M059J (cell line): ENCODE results near the gene ZNF467. TPM values are rescaled to one million over a fixed set of nuclear protein-coding genes. Genes with fewer than 3 reads are reported as not detected.

Source experiments
- DNase-seq: peaks from one replicate; pipeline ENCODE4 v3.0.0-alpha.2; 2012; ENCODE audit warnings: low read depth
- total RNA-seq: library from RNA; depleted of rRNA; stranded (reverse); fragments of >200 nt; shearing (Covaris generic); gene quantifications from 2 replicates; pipeline ENCODE4 v1.2.3, GENCODE V29; 2014; rRNA removed

Gene ZNF467
- total RNA-seq, 1 experiment from 2014 or later = 0.96 TPM

DNA sequence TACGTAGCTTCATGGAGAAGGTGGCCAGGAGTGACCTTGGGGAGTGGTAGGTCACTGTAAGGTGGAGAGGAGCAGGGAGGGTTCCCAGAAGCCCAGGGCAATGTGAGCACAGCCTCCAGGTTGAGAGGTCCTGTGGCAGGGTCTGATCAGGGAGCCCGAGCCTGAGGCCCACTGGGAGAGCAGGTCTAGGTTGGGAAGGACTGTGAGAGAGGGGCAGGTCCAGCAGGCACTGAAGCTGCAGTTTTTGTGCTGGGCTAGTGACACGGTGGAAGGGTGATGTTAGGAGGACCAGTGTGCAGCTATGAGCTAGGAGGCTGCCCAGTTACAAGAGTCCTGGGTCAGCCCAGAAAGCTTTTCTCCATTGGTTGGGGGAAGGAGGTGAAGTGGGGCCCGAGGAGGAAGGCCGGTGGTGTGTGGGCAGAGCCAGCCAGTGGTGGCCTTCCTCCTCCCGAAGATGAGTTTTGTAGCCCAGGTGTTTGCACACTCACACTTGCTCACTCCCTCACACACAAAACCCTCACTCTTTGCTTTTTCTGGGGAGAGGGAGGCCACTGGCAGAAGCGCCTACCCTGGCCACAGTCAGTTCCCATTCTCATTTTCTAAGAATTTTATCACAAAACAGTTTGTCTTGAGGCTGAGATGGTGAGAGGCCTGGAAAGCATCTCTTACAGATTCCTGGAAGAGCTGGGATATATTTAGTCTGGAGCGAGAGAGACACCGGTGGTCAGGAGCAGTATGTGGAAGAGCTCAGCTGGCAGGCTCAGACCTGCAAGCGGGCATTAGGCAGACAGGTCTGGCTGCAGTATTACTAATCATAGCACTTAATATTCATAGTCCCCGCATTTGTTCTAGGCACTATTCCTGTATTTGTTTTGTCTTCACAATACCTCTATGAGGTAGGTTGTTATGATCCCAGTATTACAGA, 57.1 kb downstream of the ZNF467 start:
- peak; percentile 16 for DNase-seq

DNA sequence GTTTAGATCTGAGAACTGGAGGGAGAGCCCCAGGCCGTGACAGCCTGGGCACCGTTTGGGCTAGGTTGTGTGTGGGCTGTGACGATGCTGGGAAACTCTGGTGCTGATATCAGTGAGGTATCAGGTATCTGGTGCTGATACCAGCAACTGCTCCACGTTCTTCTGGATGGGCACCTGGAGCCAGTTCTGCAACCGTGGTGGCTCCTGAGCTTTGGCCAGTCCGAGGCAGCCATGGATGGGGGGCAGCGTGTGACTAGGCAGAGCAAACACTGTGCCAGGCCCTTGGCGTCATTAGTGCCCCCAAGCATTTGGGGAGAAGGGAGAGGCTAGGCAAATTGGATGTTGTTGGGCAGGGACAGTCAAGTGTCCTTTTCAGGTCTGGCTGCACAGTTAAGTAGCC, 57.9 kb downstream of the ZNF467 start:
- no peak for DNase-seq

DNA sequence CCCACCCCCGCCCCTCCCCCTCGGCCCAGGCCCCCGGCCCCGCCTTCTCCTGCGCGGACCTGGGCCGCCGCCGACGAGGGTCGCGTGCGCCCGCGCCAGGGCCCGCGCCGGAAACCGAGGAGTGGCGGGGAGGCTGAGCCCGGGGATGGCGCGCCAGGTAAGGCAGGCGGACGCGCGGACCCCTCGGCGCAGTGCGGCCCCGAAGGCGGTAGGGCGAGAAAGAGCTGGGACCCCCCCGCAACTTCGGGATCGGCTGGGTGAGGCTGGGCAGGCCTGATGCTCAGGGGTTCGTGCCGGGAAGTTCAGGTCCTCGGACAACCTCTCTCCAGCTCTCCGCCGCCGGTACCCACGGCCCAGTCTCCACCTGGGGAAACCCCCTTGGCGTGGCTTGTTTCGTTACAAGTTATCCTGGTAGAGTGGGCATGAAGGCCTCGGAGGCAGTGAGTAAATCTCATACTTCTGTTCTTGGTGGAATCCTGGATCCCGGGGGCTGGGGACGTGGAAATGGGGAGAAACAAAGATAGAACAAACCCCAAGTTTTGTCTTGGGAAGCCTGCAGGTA, 58.4 kb downstream of the ZNF467 start:
- peak; percentile 12 for DNase-seq

Other genes starting within 250 kb of the ZNF467 start
- gene ZNF862, start 64.8 kb upstream of the ZNF467 start, total RNA-seq = 5.0 and 6.4 TPM in 2 replicates
- gene ATP6V0E2, start 100.4 kb upstream of the ZNF467 start, total RNA-seq = 76.4 and 76.6 TPM in 2 replicates